ENCODE results near the gene VSIR. TPM values are rescaled to one million over a fixed set of nuclear protein-coding genes. Genes with fewer than 3 reads are reported as not detected.

VSIR gene
- total RNA-seq, 1 donor from 2014 or later: 128 TPM

DNA sequence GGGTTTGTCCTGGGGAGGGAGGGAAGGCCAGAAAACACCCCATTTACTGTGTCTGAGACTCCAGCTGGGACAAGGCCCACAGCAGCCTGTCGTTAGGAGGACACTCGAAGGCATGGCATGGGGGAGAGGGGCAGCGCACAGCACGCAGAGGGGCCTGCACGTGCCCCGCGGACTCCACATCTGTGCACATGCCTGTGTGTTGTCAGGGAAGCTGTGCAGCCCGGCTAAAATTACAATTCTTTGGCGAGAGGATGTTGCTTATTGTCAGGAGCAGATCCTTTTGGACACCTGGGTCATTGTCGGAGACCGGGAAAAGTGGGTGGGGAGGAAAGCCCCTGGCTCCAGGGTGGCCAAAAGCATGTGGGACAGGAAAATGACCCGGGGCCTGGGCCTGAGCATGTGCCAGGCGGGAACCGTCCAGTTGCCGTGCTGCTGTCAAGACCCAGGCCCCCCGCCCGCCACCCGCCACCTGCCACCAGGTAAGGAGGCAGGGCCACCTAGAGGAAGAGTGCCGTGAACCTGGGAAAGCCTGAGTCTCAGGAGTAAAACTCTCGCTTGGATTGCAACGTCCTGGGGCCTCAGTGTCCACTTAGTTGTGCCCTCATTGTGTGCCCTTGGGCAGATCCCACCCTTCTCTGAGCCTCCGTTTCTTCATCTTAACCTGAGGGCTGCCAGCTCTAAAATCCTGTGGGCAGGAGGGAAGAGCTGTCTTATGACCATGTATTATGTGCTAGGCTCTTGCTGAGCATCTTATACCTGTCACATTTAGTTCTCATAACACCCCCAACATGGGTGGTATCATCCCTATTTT is 7.2 kb downstream of the VSIR start:
- no peak for DNase-seq (ENCODE audit: low spot score)

DNA sequence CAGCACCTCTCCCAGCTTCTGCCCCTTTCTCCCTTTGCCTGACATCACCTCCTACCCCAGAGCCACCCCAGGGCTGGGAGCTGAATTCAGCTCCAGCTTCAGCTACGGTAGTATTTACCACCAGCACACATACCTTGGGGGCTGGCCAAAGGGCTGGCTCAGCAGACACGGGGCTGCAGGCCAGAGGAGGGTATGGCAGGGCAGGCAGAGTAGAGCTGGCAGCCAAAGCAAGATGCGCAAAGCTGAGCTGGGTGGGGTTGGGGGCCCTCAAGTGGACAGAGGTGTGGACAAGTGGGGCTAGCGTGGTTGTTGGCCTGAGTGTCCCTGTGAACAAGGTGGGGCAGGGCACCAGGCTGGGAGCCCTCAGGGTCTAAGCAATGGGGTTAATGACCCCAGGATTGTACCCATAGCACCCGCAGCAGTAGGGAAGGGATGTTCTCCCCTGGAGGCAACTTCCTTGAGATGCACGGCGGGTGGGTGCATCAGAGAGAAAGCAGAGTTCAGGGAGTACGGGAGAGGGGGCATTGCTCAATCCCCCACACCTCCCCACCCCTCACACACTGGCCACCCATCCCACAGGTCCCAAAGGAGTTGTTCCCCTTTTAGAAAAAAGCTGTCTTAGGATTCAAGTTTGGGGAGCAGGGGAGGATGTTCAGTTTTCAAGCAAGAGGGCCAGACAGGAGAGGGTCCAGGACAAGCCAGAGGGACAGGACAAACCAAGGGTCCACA is 8.0 kb downstream of the VSIR start:
- no peak for DNase-seq (ENCODE audit: low spot score)

DNA sequence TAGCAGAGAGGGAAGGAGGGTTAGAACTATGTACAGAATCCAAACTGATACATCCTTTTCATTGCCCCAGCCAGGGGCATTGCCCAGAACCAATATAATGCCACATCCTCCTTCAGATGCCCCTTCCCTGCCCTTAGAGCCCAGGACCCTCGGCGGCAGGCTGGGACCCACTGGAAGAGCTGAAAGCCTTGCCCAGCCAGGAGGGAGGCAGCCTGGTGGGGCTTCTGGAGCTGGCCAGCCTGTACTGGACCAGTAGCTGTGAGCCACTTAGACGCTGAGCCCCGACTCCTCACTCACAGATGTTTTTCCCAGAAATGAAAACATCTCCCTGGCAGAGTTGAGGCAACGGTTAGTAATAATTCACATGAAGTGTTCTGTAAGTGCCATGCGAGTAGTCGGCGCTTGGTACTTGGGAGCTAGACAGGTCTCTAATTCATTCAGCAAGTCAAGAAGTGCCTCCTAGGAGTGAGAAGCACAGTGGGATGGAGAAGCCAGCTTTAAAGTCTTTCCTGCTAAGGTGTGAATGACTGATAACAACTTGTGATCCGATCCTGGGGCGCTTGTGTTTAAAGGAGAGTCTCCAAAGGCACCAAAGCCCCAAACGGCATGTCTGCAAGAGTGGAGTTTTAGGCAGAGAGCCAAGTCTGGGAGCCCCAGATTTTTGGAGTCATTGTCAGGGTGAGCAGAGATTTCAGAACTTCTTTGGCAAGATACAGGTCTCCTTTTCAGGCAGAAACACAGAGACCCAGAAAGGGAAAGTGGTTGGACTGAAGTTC is 9.8 kb downstream of the VSIR start:
- no peak for DNase-seq (ENCODE audit: low spot score)

DNA sequence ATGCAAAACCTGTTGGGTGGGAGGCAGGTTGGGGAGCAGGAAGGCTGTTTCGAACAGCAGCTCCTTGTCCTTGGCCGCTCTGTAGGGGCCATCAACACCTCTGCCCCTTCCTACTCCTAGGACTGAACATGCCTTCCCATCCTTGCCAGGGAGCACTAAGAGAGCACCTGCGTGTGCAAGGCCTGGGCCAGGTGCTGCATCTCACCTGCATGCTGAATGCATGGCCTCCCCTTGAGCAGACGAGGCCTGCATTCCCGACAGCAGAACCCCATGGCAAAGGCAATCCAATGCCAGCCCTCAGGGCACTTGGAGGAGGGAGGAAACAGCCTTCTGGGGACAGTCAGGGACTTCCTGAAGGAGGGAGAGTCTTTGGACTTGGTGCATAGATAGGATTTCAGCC is 11.0 kb downstream of the VSIR start:
- DNase-seq (ENCODE audit: low spot score): no peak

DNA sequence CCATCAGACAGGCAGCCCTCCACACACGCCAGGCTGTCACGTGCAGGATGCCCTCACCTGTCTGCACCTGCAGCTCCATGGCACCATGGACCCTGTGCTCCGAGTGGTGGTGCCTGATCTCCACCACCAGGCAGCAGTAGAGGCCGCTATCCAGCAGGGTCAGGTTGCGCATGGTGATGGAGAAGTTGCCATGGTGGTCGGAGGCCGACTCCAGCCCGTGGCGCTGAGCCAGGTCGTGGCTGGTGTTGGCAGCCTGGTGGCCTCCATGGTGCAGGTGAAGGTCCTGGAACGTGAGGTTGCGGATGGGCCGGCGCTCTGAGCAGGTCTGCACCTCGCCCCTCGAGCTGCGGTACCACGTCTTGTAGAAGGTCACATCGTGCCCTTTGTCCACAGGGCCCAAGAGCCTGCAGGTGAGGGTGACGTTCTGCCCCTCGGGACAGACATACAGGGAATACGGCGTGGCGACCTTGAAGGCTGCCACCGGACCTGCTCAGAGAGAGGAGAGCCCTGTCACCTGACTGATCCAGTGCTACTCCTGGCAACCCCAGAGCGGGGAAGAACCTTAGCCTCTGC is 11.7 kb downstream of the VSIR start:
- DNase-seq (ENCODE audit: low spot score): no peak

DNA sequence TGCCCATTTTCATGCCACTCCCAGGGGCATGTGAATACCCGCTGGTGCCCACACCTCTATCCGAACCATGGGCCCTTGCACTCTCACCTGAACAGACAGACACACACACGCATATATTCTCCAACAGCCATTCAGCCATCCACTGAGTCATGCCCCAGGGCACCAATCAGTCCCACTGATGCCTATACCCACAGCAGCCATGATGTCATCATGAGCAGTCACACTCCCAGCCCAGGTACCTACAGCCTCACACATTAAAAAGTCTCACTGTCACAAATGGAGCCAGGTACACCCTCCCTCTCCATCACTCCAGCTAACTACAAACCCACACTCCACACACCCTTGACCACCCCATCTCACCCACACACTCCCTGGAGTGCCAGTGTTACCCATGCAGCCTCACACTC is 12.2 kb downstream of the VSIR start:
- no peak for DNase-seq (ENCODE audit: low spot score)

DNA sequence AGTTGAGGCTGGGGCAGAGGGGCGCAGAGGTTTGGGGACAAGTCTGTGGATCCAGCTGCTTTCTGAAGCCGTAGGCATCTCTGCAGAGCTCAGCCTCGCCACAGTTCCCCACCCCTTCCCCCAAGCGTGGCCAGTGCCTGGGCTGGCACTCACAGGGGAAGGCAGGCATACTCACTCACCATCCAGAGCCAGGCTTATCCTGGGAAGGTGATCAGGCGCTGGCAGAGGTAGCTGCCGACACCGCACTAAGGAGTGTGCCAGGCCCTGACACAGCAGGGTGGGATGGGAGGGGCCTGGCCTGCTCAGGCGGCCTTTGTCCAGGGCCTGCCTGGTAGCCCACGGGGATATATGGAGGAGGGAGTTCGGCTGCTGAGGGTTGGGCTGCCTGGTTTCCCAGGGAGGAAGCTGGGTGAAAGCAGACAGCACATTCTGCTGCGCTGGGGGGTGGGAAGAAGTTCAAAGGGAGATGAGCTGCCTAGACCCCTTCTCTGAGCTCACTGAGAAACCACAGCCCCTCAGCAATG is 15.9 kb downstream of the VSIR start:
- DNase-seq (ENCODE audit: low spot score): no peak

DNA sequence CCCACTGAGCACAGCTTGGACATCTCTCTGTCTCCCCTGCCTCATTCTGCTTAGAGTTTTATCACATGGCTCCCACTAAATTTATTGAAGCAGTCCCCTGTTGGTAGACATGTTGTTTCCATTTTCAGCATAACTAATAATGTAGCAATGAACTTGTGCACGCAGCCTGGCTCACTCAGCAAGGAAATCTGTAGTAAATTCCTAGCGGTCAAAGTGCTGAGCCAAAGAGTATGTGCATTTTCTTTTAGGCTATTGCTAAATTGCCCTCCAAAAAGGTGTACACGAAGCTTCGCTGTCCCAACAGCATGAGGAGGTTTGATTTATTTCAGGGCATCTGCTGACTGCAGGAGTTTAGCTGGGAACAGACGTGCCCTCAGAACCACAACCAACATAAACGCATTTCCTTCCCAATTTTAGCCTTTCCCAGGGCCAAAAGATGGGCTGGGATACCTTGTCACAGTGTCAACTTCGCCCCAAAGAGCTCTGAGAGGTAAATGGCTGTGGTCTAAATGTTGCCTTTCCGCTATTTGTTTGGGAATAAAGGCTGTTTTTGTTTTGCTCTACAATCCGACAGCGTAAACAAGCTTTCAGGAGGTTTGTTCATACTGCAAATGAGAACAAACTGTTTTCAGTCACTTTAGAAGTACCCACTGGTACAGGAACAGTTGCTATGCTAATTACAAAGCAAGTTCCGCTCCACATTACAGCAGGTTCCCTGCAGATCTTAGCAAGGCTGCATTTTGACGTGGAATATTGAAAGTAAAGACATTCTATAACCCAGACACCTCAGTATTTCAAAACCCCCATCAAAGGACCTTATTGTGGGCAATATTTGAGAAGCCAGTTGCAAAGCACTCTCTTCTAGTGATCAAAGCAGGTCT is 16.8 kb downstream of the VSIR start:
- no peak for DNase-seq (ENCODE audit: low spot score)

DNA sequence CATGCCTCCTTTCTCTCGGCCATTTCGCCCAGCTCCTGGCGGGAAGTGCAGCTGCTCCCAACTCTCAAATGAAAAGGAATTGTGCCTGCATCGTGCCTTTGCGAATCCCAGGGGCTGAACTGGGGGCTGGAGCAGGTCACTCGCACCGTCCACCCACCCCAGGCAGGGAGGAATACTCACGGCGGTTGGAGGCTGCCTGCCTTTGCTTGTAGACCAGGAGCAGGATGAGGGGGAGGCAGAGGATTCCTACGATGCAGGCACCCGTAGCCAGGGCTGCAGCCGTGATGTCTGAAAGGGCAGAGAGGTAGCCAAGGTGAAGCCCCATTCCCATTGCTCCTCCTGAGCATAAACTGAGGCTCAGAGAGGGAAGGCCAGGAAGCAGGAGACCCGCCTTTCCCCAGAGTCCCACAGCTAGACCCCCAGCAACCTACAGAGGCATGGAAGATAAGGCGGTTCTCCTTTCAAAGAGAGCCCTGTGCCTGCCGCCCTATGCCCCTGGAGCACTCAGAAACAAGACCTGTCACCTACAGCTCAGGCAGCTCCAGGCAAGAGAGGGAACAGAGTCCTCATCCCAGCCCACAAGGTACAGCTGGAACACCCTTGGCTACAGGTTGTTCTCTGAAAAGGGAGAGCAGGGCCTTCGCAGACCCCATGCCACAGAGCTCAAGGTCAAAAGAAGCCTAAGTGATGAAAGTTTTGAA is 18.0 kb downstream of the VSIR start:
- DNase-seq (ENCODE audit: low spot score): no peak

DNA sequence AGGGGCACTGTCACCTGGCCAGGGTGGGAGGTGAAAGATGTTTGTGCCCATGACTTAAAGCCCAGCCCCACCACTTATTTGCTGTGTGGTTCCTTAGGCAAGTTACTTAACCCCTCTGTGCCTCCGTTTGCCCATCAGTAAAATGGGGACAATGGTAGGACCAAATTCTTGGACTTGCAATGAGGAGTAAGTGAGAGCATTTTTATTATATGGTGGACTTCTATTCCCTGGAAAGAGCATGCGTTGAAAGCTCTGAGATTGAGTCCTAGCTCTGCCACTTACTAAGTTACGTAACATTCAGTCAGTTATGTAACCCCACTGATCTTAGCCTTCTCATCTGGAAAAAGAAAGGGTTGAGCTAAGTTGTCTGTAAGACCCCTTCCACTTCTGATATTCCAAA is 18.8 kb downstream of the VSIR start:
- no peak for DNase-seq (ENCODE audit: low spot score)

DNA sequence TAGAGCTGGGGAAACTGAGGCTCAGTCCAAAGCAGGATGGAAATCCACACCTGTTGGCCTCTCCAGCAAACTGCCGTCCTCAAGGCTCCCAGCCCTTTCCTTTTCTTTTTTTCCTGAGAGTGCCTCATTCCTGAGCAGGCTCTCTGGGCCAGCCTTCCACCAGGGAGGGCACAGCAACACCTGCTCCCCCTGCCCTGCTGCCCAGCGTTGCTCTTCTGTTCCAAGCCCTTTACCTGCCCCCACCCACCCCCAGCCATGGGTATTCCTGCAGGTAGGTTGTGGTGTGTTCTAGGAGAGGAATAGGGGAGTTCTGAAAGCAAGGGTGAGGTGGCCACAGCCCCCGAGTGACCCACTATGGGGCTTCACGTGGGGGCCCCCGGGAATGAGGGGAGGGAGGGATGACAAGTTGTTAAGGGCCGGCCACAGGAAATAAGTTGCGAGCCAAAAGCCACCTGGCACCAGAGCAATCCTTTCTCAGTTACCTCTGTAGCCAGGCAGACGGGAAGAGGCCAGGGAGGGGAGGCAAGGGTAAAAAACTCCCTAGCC is 19.3 kb downstream of the VSIR start:
- DNase-seq (ENCODE audit: low spot score): no peak

DNA sequence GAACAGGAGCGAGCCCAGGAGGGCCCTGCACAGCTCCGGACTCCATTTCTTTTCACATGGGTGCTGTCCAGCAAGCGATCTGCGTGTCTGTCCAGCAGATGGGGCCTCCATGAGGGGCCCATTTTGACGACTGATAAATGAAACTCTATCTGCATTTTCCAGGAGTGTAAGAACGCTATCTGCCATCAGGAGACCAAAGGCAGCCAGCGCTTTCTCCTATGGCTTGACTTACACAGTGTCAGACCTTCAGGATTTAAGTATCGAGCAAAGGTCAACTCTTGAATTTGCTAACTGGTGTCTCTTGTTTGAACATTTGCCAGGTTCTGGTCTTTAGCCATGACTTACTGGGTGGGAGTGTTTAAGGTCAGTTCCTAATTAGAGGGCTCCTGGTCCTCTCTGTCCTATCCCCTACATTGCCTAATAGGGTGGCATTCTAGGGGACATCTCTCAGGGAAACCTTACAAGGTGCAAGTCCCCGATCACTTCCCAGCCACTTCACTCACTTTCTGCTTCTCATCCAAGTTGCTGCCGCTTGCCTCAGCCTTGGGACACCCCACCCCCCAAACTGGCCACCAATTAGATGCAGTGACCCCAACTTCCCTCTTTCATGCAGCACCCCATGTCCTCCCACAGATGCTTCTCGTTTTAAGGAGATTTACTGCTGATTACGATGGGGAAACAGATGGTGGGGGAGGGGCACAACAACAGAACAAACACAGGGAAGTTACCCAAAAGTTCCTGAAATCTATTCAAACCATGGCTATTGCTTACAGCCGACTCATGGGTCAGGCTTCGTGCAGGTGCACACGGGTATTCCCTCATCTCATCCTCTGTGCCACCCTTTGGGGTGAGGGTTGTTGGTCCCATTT is 20.0 kb downstream of the VSIR start:
- DNase-seq (ENCODE audit: low spot score): no peak

DNA sequence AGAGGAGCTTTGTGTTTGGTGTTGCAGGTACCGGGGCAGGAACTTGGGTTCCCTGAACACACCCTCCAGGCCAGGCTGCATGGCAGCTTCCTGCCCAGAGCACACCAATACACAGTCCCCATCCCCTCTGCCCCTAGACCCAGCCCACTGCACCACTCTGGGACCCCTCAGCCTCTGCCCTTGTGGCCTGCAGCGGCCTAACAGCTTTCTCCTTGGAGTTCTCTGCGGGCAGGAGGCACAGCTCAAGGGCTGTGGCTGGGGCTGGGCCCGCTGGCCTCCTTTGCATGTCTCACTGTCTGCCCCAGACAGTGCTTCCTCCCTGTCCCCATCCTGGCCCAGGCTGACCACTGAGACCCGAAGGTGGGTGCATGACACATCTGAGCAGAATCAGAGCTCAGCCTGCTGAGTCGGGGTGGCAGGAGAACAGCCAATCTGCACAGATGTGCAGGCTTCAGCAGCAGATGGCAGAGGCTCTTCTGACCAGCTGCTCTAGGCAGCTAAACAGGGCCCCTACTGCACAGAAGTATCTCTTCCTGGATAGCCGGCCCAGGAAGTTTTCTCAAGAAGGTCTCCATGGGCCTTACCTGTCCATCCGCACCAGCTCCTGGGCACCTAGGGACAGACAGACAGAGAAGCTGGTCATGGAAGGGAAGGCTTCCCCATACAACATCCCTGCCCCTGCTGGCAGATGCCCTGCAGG is 20.8 kb downstream of the VSIR start:
- DNase-seq (ENCODE audit: low spot score): no peak

DNA sequence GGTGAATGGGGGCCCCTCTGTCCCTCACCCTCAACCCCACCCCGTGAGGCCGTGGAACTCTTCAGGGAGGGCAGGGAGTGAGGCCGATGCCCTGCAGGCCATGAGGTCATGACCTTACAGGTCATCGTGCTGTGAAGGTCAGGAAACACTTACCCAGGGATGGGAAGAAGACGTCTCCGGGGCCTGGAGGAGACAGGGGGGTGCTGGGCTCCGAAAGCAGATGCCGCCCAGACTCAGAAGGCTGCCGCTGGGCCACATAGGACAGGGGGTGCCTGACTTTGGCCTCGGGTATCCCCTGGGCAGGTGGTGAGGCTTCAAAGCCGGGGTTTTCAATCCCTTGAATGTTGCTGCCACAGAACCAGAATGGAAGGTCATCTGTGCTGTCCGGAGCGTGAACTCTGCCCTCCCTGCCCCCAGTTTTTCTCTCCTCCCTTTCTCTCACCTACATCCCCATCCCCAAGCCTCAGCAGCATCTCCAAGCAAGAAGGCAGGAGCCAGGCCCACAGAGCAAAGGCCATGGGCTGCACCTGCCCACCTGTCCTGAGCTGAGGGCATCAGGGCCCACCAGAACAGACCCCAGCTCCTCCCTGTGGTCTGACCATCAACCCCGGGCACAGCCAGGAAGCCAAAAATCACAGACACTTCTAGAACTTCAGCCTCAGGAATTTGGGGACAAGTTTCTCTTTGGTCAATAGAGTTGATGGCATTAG is 21.6 kb downstream of the VSIR start:
- DNase-seq (ENCODE audit: low spot score): no peak

DNA sequence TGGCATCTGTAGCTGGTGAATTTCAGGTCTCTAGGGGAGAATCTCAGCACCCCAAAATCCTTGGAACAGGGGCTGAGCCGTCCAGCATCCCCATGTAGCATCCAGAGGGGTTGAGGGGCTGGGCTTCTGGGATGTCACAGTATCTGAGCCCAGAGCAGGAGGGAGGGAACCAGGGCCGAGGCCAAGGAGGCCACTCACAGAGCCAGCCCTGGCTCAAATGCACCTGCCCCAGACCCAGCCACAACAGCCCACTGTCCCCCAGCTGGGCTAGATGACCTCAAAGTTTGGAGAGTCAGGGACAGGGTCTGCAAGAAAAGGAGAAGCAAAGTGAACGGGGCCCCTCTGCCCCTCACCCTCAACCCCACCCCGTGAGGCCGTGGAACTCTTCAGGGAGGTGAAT is 22.3 kb downstream of the VSIR start:
- no peak for DNase-seq (ENCODE audit: low spot score)

DNA sequence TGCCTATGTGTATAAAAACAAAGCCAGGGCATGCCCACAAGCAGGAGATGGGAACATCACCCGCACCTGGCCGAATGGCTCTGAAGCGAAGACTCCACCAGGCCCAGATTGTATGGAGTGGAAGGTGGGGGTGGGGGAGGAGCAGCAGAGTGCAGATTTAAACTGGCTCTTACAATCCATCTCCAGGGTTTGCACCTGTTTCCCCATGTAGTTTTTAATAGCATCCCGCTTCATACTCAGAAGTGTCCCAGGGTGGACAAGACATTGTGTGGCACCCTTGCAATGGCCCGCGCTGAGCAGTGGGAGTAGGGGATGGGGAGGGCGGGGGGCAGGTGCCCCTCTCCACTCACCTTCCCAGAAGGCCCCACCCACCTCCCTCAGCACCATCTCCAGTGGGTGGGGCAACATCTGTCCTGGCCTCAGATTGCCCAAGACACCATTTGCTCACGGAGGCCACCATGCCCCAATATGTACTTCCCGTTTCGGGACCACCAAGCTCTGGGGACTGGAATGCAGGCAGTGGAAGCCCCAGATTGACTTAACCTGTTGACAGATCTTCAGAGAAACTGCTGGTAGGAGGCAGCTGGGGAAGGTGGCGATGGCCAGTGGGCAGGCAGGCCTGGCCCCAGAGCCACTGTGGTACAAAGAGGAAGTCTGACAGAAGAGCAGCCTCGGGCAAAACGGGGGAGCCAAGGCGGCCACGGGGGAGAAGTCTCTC is 23.0 kb downstream of the VSIR start:
- no peak for DNase-seq (ENCODE audit: low spot score)

DNA sequence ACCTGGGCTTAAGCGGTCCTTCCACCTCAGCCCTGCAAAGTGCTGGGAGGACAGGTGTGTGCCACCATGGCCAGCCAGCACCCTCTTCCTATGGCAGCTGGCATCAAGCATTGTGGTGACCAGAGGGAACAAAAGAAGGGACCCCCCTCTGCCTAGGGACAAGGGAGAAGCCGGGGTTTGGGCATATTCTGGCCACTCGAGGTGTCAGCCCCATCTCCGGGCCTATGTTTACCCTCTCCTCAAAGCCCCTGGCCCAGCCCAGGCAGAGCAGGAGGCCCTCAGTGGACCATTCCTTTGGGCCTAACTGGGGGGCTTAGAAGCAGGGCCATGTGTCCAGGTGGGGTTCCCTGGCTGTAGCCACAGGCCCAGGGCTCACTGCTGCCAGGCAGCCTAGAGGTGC is 23.9 kb downstream of the VSIR start:
- DNase-seq (ENCODE audit: low spot score): no peak

All from mesenteric fat pad (tissue), 1 donor.